GM18498 (cell line): ENCODE data around the gene NUAK1.

Experiments
- ATAC-seq: cut with Tn5 transposase; IDR thresholded peaks from one replicate; pipeline ENCODE4 v1.9.1; 2021; ENCODE audit warnings: mild to moderate bottlenecking, moderate library complexity; ENCODE audit not compliant: unreplicated experiment

Gene NUAK1

GRCh38 chr12:106132175-106133135 is 6.3 kb downstream of the NUAK1 start:
- ATAC-seq: no peak

- no peak for ATAC-seq
These were observed 7.1 kb downstream of the NUAK1 start for GRCh38 chr12:106131676-106132075.

- ATAC-seq: no peak
These were observed 8.2 kb downstream of the NUAK1 start for GRCh38 chr12:106130474-106131113.

GRCh38 chr12:106128585-106129328 is 10.0 kb downstream of the NUAK1 start:
- ATAC-seq: no peak

GRCh38 chr12:106127338-106128126 is 11.2 kb downstream of the NUAK1 start:
- no peak for ATAC-seq

GRCh38 chr12:106126441-106127337 is 12.1 kb downstream of the NUAK1 start:
- no peak for ATAC-seq

GRCh38 chr12:106125351-106126095 is 13.2 kb downstream of the NUAK1 start:
- ATAC-seq: no peak

GRCh38 chr12:106123551-106124081 is 15.1 kb downstream of the NUAK1 start:
- ATAC-seq: no peak

GRCh38 chr12:106123110-106123509 is 15.6 kb downstream of the NUAK1 start:
- no peak for ATAC-seq

GRCh38 chr12:106122004-106122403 is 16.8 kb downstream of the NUAK1 start:
- no peak for ATAC-seq

- no peak for ATAC-seq
These were observed 18.1 kb downstream of the NUAK1 start for GRCh38 chr12:106120519-106121105.

GRCh38 chr12:106119301-106119700 is 19.5 kb downstream of the NUAK1 start:
- no peak for ATAC-seq

- no peak for ATAC-seq
These were observed 20.2 kb downstream of the NUAK1 start for GRCh38 chr12:106118381-106119130.

- ATAC-seq: no peak
These were observed 23.3 kb downstream of the NUAK1 start for GRCh38 chr12:106115440-106115839.

GRCh38 chr12:106114447-106115068 is 24.2 kb downstream of the NUAK1 start:
- no peak for ATAC-seq

GRCh38 chr12:106113824-106114446 is 24.8 kb downstream of the NUAK1 start:
- ATAC-seq: no peak

GRCh38 chr12:106113446-106113823 is 25.3 kb downstream of the NUAK1 start:
- ATAC-seq: no peak
